Thyroid gland (tissue), 4 donors: Measurements from ENCODE around the gene EHMT1. TPM values are rescaled to one million over a fixed set of nuclear protein-coding genes. Genes with fewer than 3 reads are reported as not detected.

Experiments used
- DNase-seq, 2 donors: peaks; one replicate each; pipeline ENCODE4 v3.0.0-alpha.2; 2019
- H3K27ac ChIP-seq, 3 donors: fragments of 200-600 bp; sonication (generic); 1 replicate in 2 of 3; 2 replicates in 1 of 3; pipeline ENCODE4 v1.5.1; 2016 to 2019; ENCODE audit warnings: mild to moderate bottlenecking in 1 of 3, moderate library complexity in 1 of 3
- H3K27me3 ChIP-seq: fragments of 200-600 bp; sonication (generic); one replicate; pipeline ENCODE4 v1.5.1; 2019
- H3K36me3 ChIP-seq, 2 donors: fragments of 200-600 bp; sonication (generic); one replicate each; pipeline ENCODE4 v1.5.1; 2016 to 2019
- H3K4me1 ChIP-seq, 2 donors: fragments of 200-600 bp; sonication (generic); one replicate each; pipeline ENCODE4 v1.5.1; 2017 to 2019
- H3K4me3 ChIP-seq, 3 donors: fragments of 200-600 bp; sonication (generic); replicated peaks in 1 of 3; 1 replicate in 2 of 3; 2 replicates in 1 of 3; pipeline ENCODE4 v1.5.1; 2016; ENCODE audit warnings: mild to moderate bottlenecking in 1 of 3
- H3K9me3 ChIP-seq: fragments of 200-600 bp; sonication (generic); one replicate; pipeline ENCODE4 v1.5.1; 2017
- POLR2A ChIP-seq, 2 donors: fragments of 450-650 bp; IDR thresholded peaks; one replicate each; pipeline ENCODE4 v1.6.1; 2017; ENCODE audit warnings: antibody characterized with exemption in 2 of 2, mild to moderate bottlenecking in 2 of 2, moderate library complexity in 1 of 2
- WGBS, 2 donors: methylation state at CpG; one replicate each; pipeline ENCODE4 v1.1.5; 2017; 5-methylcytosine and 5-hydroxymethylcytosine counted together
- intact Hi-C: fragments of 100-400 bp; cut with DNase I; formaldehyde crosslinking; loops from one replicate; pipeline ENCODE4 v1.15.1; 2023
- total RNA-seq, 4 donors: library from RNA; depleted of rRNA; stranded (reverse); fragments of >200 nt; gene quantifications; one replicate each; pipeline ENCODE4 v1.2.3, GENCODE V29; 2016
- TF ChIP-seq, protein P1 (sequence below), 6 experiments: fragments of 200-600 bp in 3 of 6; fragments of 450-650 bp in 3 of 6; sonication (generic) in 3 of 6; IDR thresholded peaks; one replicate each; pipeline ENCODE4 v1.5.1; 2016 to 2019; ENCODE audit warnings: antibody characterized with exemption in 6 of 6, mild to moderate bottlenecking in 2 of 6, inconsistent platforms in 1 of 6, moderate library complexity in 1 of 6

EHMT1 gene
- total RNA-seq, 4 donors from 2014 or later: 56.8 to 99.5 (median 94.4) TPM

DNA sequence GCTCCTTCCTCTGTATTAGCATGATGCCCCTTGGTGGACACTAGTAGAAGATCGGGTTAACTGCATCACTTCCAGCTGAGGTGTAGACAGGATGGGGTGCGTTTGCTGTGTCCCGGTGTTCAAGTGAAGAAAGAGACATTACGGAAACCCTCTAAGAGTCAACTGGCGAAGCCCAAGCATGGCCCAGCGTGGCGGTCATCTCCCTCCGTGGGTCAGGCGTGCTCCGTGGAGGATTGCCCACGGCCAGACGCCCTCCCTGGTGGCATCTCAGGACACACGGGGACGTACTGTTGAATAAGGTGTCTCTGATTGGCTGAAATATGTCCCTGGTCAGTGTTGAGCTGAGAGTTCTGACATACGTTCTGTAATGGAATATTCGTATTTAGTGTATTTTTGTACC lies 139.3 kb downstream of the EHMT1 start:
- DNase-seq: no peak
- no peaks in the 10 kb centered on the region for H3K27me3 ChIP-seq
- peaks cover 6 to 19% of the 10 kb centered on the region in 2 donors for H3K4me1 ChIP-seq
- intact Hi-C loops: no loop called here
- 91 to 96% methylated on average over 16 of the region's 16 CpGs for WGBS, 2 donors
- H3K4me3 ChIP-seq: no peak overlapping the region
- no peak overlapping the region for H3K27ac ChIP-seq
- TF ChIP-seq, protein P1, sequence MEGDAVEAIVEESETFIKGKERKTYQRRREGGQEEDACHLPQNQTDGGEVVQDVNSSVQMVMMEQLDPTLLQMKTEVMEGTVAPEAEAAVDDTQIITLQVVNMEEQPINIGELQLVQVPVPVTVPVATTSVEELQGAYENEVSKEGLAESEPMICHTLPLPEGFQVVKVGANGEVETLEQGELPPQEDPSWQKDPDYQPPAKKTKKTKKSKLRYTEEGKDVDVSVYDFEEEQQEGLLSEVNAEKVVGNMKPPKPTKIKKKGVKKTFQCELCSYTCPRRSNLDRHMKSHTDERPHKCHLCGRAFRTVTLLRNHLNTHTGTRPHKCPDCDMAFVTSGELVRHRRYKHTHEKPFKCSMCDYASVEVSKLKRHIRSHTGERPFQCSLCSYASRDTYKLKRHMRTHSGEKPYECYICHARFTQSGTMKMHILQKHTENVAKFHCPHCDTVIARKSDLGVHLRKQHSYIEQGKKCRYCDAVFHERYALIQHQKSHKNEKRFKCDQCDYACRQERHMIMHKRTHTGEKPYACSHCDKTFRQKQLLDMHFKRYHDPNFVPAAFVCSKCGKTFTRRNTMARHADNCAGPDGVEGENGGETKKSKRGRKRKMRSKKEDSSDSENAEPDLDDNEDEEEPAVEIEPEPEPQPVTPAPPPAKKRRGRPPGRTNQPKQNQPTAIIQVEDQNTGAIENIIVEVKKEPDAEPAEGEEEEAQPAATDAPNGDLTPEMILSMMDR (IDR thresholded peaks at IDR 0.05): no peak
- no peak for TF ChIP-seq POLR2A (IDR thresholded peaks at IDR 0.05)
- no peaks in the 10 kb centered on the region for H3K9me3 ChIP-seq
- peaks cover 8 to 22% of the 10 kb centered on the region in 2 donors for H3K36me3 ChIP-seq

DNA sequence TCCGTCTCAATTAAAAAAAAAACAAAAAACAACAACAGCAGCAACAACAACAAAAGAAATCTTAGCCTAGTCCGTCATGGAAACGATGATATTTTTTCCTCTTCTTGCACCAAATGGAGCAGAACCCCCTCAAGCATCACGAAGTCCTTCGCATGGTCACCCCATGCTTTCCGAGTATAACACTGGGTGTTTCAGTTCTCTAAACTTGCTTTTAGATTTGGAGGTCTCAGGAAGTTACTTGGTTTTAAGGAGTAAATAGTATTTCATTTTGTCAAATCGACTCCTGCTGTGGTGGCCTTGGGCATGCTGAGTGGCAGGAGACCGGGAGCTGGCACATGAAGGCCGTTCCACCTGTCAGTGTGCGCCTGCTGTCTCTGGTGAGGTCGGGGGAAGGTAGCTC lies 140.3 kb downstream of the EHMT1 start:
- H3K9me3 ChIP-seq: no peaks in the 10 kb centered on the region
- peaks cover 11 to 29% of the 10 kb centered on the region in 2 donors for H3K4me1 ChIP-seq
- TF ChIP-seq, protein P1 (IDR thresholded peaks at IDR 0.05): no peak
- TF ChIP-seq POLR2A (IDR thresholded peaks at IDR 0.05): no peak
- 95 to 98% methylated on average over 11 of the region's 11 CpGs for WGBS, 2 donors
- no peak for DNase-seq
- no peaks in the 10 kb centered on the region for H3K27me3 ChIP-seq
- peaks cover 8 to 29% of the 10 kb centered on the region in 2 donors for H3K36me3 ChIP-seq
- intact Hi-C loops: no loop called here
- no peak overlapping the region for H3K4me3 ChIP-seq
- no peak overlapping the region for H3K27ac ChIP-seq

DNA sequence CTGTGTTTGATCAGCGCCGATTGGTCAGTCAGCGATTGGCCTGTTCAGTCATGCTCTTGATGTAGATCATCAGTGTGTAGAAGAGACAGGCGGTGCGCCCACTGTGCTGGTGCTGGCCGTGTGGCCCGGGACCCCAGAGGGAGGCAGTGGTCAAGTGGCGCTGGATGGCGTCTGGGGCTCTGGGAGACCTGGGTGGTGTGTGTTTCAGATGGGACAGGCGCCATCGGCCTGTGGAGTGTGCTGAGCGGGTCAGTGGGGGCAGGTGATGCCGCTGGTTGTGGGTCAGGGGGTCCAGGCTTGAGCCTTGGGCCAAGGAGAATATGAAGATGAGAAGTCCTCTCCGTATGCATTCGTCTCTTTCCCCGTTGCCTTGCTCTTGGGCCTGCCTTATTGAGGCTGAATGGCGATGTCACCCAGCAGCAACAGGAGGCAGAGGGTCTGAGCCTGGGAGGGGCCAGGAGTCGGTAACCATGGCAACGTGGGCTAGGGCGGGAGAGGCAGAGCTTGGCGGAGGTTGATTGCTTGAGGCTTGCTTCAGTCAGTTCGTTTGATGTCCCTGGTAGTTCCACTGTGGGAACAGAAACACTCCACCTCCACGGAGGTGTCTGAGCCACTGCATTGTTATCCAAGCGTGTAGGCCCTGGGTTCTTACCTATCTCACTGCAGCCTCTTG lies 141.0 kb downstream of the EHMT1 start:
- Histone ChIP-seq H3K36me3 (peaks cover 8 to 31% of the 10 kb centered on the region in 2 donors), H3K4me3 (no peak overlapping the region), H3K9me3 (no peaks in the 10 kb centered on the region), H3K4me1 (peaks cover 14 to 29% of the 10 kb centered on the region in 2 donors), H3K27ac (no peak overlapping the region), H3K27me3 (no peaks in the 10 kb centered on the region)
- no peak for DNase-seq
- intact Hi-C loops: loop anchor here (10.0 kb wide), 1 partner anchor 85 kb away; no protein-coding TSS in a partner anchor
- TF ChIP-seq, protein P1 (IDR thresholded peaks at IDR 0.05): no peak
- TF ChIP-seq POLR2A (IDR thresholded peaks at IDR 0.05): no peak
- 87 to 90% methylated on average over 20 to 22 of the region's 24 CpGs for WGBS, 2 donors

DNA sequence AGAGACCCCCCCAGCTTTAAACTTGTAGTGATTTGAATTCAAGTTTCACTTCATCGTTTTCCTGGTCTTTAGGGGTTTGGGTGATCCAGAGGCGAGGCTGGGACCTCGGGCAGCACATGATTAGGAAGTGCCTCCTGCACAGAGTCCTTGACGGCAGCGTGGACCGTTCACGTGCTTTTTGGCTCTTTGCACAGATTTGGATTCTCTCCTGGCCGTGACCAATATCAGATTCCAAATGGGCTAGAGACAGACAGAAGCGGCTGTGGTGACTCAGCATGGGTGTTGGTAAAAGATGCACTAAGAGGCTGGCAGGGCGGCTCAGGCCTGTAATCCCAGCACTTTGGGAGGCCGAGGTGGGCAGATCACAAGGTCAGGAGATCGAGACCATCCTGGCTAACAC lies 141.6 kb downstream of the EHMT1 start:
- H3K27ac ChIP-seq: peak overlapping the region in 1 of 3 donors; percentile 65
- H3K27me3 ChIP-seq: no peaks in the 10 kb centered on the region
- DNase-seq: no peak
- intact Hi-C loops: loop anchor here (10.0 kb wide), 1 partner anchor 86 kb away; no protein-coding TSS in a partner anchor
- H3K36me3 ChIP-seq: peaks cover 8 to 31% of the 10 kb centered on the region in 2 donors
- no peak for TF ChIP-seq POLR2A (IDR thresholded peaks at IDR 0.05)
- TF ChIP-seq, protein P1 (IDR thresholded peaks at IDR 0.05): no peak
- WGBS, 2 donors: 98 to 99% methylated on average over 12 of the region's 12 CpGs
- no peak overlapping the region for H3K4me3 ChIP-seq
- H3K9me3 ChIP-seq: no peaks in the 10 kb centered on the region
- peaks cover 14 to 33% of the 10 kb centered on the region in 2 donors for H3K4me1 ChIP-seq

DNA sequence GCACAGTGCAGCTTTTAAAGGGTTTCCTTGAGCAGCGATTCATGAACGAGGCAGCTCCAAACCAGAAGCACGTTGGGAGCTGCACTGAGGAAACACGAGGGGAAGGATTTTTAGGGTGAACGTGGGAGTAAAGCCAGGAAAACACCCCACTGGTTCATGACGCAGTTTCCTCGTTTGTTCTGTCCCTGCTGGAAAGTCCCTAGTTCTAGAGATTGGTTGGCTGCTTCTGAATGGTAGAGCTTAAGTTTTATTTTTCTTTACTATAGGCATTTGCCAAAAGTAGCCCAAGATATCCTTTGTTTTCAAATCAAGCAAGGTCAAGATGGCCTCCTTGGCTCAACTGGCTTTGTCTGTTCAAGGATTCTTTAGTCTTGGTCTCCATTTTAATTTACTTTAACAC lies 142.2 kb downstream of the EHMT1 start:
- Histone ChIP-seq H3K9me3 (no peaks in the 10 kb centered on the region), H3K27me3 (no peaks in the 10 kb centered on the region), H3K4me3 (no peak overlapping the region), H3K36me3 (peaks cover 8 to 31% of the 10 kb centered on the region in 2 donors), H3K27ac (peak overlapping the region in 2 of 3 donors; percentile 37 to 65), H3K4me1 (peaks cover 14 to 39% of the 10 kb centered on the region in 2 donors)
- TF ChIP-seq, protein P1 (IDR thresholded peaks at IDR 0.05): no peak
- no peak for TF ChIP-seq POLR2A (IDR thresholded peaks at IDR 0.05)
- WGBS, 2 donors: 27 to 33% methylated on average over 7 of the region's 7 CpGs
- intact Hi-C loops: loop anchor here (10.0 kb wide), 1 partner anchor 86 kb away; no protein-coding TSS in a partner anchor
- no peak for DNase-seq
